Omental fat pad (tissue), 4 donors: Measurements from ENCODE around the gene AFAP1. TPM values are rescaled to one million over a fixed set of nuclear protein-coding genes. Genes with fewer than 3 reads are reported as not detected.

Experiments used
- ATAC-seq: fragments of 150-250 bp; one replicate; pipeline ENCODE4 v1.9.1; 2016; ENCODE audit warnings: mild to moderate bottlenecking, moderate library complexity; ENCODE audit not compliant: low FRiP score
- DNase-seq: peaks from one replicate; pipeline ENCODE4 v3.0.0-alpha.2; 2019; ENCODE audit warnings: low spot score
- total RNA-seq, 4 donors: library from RNA; depleted of rRNA; stranded (reverse); fragments of >200 nt; gene quantifications; one replicate each; pipeline ENCODE4 v1.1.0, GENCODE V29; 2016
- TF ChIP-seq, protein P1 (sequence below), 3 donors: fragments of 450-650 bp; IDR thresholded peaks; one replicate each; pipeline ENCODE4 v1.5.1; 2016 to 2017; ENCODE audit warnings: antibody characterized with exemption in 3 of 3, mild to moderate bottlenecking in 3 of 3, moderate library complexity in 2 of 3

AFAP1 gene
- total RNA-seq, 4 donors from 2014 or later: 24.6 to 35.5 (median 26.9) TPM

GRCh38 chr4:7735395-7735794 lies 204.3 kb downstream of the AFAP1 start:
- TF ChIP-seq, protein P1, sequence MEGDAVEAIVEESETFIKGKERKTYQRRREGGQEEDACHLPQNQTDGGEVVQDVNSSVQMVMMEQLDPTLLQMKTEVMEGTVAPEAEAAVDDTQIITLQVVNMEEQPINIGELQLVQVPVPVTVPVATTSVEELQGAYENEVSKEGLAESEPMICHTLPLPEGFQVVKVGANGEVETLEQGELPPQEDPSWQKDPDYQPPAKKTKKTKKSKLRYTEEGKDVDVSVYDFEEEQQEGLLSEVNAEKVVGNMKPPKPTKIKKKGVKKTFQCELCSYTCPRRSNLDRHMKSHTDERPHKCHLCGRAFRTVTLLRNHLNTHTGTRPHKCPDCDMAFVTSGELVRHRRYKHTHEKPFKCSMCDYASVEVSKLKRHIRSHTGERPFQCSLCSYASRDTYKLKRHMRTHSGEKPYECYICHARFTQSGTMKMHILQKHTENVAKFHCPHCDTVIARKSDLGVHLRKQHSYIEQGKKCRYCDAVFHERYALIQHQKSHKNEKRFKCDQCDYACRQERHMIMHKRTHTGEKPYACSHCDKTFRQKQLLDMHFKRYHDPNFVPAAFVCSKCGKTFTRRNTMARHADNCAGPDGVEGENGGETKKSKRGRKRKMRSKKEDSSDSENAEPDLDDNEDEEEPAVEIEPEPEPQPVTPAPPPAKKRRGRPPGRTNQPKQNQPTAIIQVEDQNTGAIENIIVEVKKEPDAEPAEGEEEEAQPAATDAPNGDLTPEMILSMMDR (IDR thresholded peaks at IDR 0.05): no peak
- DNase-seq: no peak
- ATAC-seq: no peak

DNA sequence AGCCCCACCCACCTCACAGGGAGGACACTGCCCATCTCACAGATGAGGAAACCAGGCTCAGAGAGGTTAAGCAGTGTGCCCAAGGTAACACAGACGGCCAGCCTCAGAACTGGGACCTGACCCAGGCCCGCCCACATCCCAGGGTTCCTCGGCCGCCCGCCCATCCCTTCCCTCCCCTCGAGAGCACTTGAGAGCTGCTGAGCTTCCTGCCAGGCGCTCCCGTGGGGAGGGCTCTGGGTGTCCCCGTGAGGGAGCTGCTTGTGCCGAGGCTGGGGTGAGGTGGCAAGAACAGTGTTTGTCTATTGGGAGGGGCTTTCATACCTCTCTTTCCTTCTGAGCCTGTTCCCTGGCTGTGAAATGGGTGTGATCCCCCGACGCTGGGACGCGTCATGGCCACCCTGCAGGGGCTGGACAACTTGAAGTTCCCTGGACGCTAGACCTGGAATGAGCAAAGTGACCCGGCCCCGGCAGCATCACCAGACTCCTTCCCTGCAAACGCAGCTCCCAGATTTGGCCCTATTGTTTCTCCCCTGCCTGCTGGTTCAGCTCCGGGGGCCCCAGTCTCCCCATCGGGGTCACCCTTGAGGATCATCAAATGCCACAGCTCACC lies 204.9 kb downstream of the AFAP1 start:
- TF ChIP-seq, protein P1 (IDR thresholded peaks at IDR 0.05): no peak
- ATAC-seq: no peak
- no peak for DNase-seq

DNA sequence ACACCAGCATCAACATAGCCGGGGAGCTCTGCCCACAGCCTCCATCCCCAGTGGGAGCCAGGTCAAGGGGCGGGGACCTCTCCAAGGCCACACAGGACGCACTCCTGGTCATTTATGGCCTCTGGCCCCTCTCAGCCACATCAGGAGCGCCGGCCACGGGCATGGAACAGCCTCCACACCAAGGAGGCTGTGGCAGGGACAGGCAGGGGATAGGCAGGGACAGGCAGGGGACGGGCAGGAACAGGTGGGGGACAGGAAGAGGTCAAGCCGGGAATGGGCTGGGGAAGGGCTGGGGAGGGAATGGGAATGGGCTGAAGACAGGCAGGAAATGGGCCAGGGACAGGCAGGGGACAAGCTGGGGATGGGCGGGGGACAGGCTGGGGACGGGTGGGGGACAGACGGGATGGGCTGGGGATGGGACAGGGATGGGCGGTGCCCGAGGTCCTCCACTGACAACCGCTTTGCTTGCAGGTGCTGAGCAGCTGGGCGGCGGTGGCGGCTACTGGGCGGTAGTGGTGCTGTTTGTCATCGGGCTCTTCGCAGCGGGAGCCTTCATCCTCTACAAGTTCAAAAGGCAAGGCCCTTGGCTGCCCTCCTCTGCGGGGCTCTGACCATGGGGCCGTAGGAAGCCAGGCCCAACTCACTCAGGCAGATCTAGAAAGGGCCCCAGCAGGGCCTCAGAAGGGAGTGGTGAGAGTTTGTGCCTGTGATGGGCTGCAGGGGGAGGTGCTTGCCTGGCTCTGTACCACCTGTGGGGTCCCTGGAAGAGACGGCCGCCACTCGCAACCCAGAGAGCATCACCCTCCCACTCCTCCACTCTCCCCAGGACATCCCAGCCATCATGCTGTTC lies 205.6 kb downstream of the AFAP1 start:
- TF ChIP-seq, protein P1 (IDR thresholded peaks at IDR 0.05): no peak
- DNase-seq: no peak
- ATAC-seq: no peak

GRCh38 chr4:7733201-7733600 lies 206.5 kb downstream of the AFAP1 start:
- ATAC-seq (no peak), DNase-seq (no peak)
- TF ChIP-seq, protein P1 (IDR thresholded peaks at IDR 0.05): no peak

- ATAC-seq (no peak), DNase-seq (no peak)
- TF ChIP-seq, protein P1 (IDR thresholded peaks at IDR 0.05): no peak
These were observed 207.4 kb downstream of the AFAP1 start for GRCh38 chr4:7732263-7732662.

DNA sequence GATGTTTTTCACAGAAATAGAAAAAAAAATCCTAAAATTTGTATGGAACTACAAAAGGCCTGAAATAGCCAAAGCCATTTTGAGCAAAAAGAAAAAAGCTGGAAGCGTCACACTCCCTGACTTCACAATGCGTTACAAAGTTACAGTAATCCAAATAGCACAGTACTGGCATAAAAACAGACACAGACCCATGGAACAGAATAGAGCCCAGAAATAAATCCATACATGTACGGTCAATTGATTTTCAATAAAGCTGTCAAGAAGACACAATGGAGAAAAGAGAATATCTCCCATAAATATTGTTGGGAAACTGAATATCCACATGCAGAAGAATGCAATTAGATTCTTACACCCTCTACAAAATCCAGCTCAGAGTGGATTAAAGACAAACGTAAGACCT lies 208.2 kb downstream of the AFAP1 start:
- DNase-seq (no peak), ATAC-seq (no peak)
- TF ChIP-seq, protein P1 (IDR thresholded peaks at IDR 0.05): no peak

DNA sequence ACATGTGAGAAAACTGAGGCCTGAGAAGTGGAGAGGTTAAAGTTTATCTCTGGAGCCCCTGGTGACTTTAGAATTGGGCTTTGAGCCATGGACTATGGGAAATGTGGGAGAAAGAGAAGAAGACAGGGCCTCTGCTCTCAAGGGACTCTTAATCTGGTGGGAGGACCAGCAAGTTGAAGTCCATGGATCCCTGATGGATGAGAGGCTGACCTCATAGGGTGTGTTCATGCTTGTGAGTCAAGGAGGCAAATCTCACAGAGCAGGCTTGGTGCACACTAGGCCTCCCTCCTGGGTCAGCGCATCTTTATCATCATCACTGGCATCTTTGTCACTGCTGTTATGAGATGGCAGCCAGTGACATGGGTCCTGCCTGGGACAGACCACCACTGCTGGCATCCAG lies 211.9 kb downstream of the AFAP1 start:
- TF ChIP-seq, protein P1 (IDR thresholded peaks at IDR 0.05): no peak
- ATAC-seq: no peak

More for the DNA sequence above, 211.9 kb downstream of the AFAP1 start:
- no peak for DNase-seq
